GM21528 (cell line): ENCODE data around the gene TXLNB.

Experiments used
- ATAC-seq: cut with Tn5 transposase; IDR thresholded peaks from one replicate; pipeline ENCODE4 v1.9.1; 2021; ENCODE audit warnings: mild to moderate bottlenecking, moderate library complexity; ENCODE audit not compliant: unreplicated experiment, low FRiP score

Gene TXLNB

GRCh38 chr6:139277161-139277560 lies 14.6 kb downstream of the TXLNB start:
- no peak for ATAC-seq

- no peak for ATAC-seq
Measured at GRCh38 chr6:139275279-139276055, 16.3 kb downstream of the TXLNB start.

GRCh38 chr6:139271056-139271455 lies 20.7 kb downstream of the TXLNB start:
- ATAC-seq = peak; percentile 79

- no peak for ATAC-seq
Measured at GRCh38 chr6:139270249-139270648, 21.5 kb downstream of the TXLNB start.

GRCh38 chr6:139265512-139266190 lies 26.1 kb downstream of the TXLNB start:
- no peak for ATAC-seq

- peak; percentile 90 for ATAC-seq
Measured at GRCh38 chr6:139262519-139263300, 29.1 kb downstream of the TXLNB start.

- ATAC-seq = no peak
Measured at GRCh38 chr6:139257821-139258398, 33.9 kb downstream of the TXLNB start.

GRCh38 chr6:139257291-139257690 lies 34.5 kb downstream of the TXLNB start:
- no peak for ATAC-seq

- ATAC-seq = no peak
Measured at GRCh38 chr6:139256087-139256486, 35.7 kb downstream of the TXLNB start.

GRCh38 chr6:139254196-139254595 lies 37.6 kb downstream of the TXLNB start:
- no peak for ATAC-seq

GRCh38 chr6:139253656-139254055 lies 38.1 kb downstream of the TXLNB start:
- no peak for ATAC-seq

- ATAC-seq = no peak
Measured at GRCh38 chr6:139251691-139252390, 40.0 kb downstream of the TXLNB start.

GRCh38 chr6:139251045-139251690 lies 40.6 kb downstream of the TXLNB start:
- ATAC-seq = peak; percentile 43

GRCh38 chr6:139250296-139251044 lies 41.3 kb downstream of the TXLNB start:
- ATAC-seq = peak; percentile 98

- ATAC-seq = no peak
Measured at GRCh38 chr6:139249395-139249794, 42.4 kb downstream of the TXLNB start.

- ATAC-seq = no peak
Measured at GRCh38 chr6:139248911-139249310, 42.9 kb downstream of the TXLNB start.

- ATAC-seq = no peak
Measured at GRCh38 chr6:139247618-139248017, 44.2 kb downstream of the TXLNB start.

GRCh38 chr6:139243536-139243935 lies 48.3 kb downstream of the TXLNB start:
- no peak for ATAC-seq
